ENCODE data around the gene FA2H.
"Not testable (repeated sequence)": the region's sequence is repeated elsewhere in the genome, so short reads cannot be mapped to it uniquely, and the experiment has no call there.

The FA2H gene

GRCh38 chr16:74769586-74770190 is 4.9 kb downstream of the FA2H start:
- DNase-seq: no peak

GRCh38 chr16:74768239-74768638 is 6.4 kb downstream of the FA2H start:
- no peak for DNase-seq

- DNase-seq: no peak
Observed at GRCh38 chr16:74767749-74768148, 6.9 kb downstream of the FA2H start.

- DNase-seq: no peak
Observed at GRCh38 chr16:74766729-74767128, 7.9 kb downstream of the FA2H start.

GRCh38 chr16:74764184-74764583 is 10.4 kb downstream of the FA2H start:
- not testable (repeated sequence) for DNase-seq

- no peak for DNase-seq
Observed at GRCh38 chr16:74761665-74762064, 13.0 kb downstream of the FA2H start.

GRCh38 chr16:74760007-74760767 is 14.4 kb downstream of the FA2H start:
- DNase-seq: peak; percentile 69

- DNase-seq: no peak
Observed at GRCh38 chr16:74759564-74759963, 15.1 kb downstream of the FA2H start.

- DNase-seq: no peak
Observed at GRCh38 chr16:74758801-74759200, 15.8 kb downstream of the FA2H start.

GRCh38 chr16:74757349-74757748 is 17.3 kb downstream of the FA2H start:
- no peak for DNase-seq

GRCh38 chr16:74756203-74756602 is 18.4 kb downstream of the FA2H start:
- no peak for DNase-seq

- no peak for DNase-seq
Observed at GRCh38 chr16:74753180-74753579, 21.4 kb downstream of the FA2H start.

GRCh38 chr16:74752756-74753155 is 21.9 kb downstream of the FA2H start:
- no peak for DNase-seq

GRCh38 chr16:74752258-74752657 is 22.4 kb downstream of the FA2H start:
- DNase-seq: no peak

GRCh38 chr16:74751658-74752057 is 23.0 kb downstream of the FA2H start:
- no peak for DNase-seq

- DNase-seq: peak; percentile 33
Observed at GRCh38 chr16:74749291-74750055, 25.1 kb downstream of the FA2H start.

- DNase-seq: no peak
Observed at GRCh38 chr16:74748616-74749026, 26.0 kb downstream of the FA2H start.

GRCh38 chr16:74747716-74748615 is 26.7 kb downstream of the FA2H start:
- DNase-seq: no peak

- DNase-seq: no peak
Observed at GRCh38 chr16:74745926-74746325, 28.7 kb downstream of the FA2H start.

GRCh38 chr16:74745109-74745615 is 29.5 kb downstream of the FA2H start:
- no peak for DNase-seq

GRCh38 chr16:74744566-74744965 is 30.1 kb downstream of the FA2H start:
- DNase-seq: no peak

GRCh38 chr16:74743668-74744299 is 30.8 kb downstream of the FA2H start:
- DNase-seq: peak; percentile 66
